Measurements from ENCODE around the gene FRMD4A. TPM values are rescaled to one million over a fixed set of nuclear protein-coding genes. Genes with fewer than 3 reads are reported as not detected.
A peak's percentile ranks its signal among the peaks of the same experiment; 100 is the strongest.

Gene FRMD4A
- total and polyA plus RNA-seq, 2 of the 4 experiments (the other 2 are of a cell fraction), result 30.3 to 68.8 TPM

DNA sequence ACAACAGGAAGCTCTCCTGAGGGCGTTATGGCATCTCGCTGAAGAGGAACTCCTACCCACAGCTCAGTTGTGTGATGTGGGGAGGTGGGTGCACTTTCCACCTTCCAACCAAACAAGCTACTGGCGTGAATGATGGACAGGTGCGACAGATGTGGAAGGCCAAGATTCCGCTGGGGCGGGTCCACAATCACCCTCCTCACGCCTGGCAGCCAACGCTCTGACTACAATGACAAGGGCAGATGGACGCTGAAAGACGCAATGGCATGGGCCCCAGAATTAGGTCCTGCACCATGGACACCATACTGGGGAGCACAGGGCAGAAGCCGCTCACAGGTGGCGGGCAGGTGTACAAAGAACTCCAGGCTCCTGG is 461.4 kb downstream of the FRMD4A start:
- no peak overlapping the region for H2BK15ac ChIP-seq (ENCODE audit: low read depth, low read length)
- H3K79me1 ChIP-seq (ENCODE audit: low read depth in 1 of 2, low read length in 2 of 2), result peaks cover 27 to 79% of the 10 kb centered on the region in 2 experiments
- no peak overlapping the region for H2BK20ac ChIP-seq (ENCODE audit: low read depth, low read length)
- peaks cover 17% of the 10 kb centered on the region for H3K9me1 ChIP-seq (ENCODE audit: insufficient read depth, low read length)
- no peak overlapping the region for H3K4me2 ChIP-seq (ENCODE audit: low read depth, low read length)
- H4K91ac ChIP-seq (ENCODE audit: insufficient read depth, low read depth, low read length), result no peak overlapping the region
- ChIA-PET POLR2A (ENCODE audit: unreplicated experiment) (no interaction called here), CTCF (interaction anchor here (1.0 kb wide), 1 partner anchor 33 kb away, joined by 3 read pairs; no protein-coding TSS in a partner anchor)
- no peak overlapping the region; the same call in 1 of the 2 replicates for H3K4ac ChIP-seq (ENCODE audit: low read depth, low read length)
- BruUV-seq (replicated peaks), result no TSS peak
- no peak overlapping the region for H2BK120ac ChIP-seq (ENCODE audit: low read depth, low read length)
- dilution Hi-C loops (cut with HindIII; ENCODE audit: low sequenced_read_pairs, unreplicated experiment), result no loop called here
- H3K23ac ChIP-seq (ENCODE audit: low read depth, low read length), result no peak overlapping the region
- no peak overlapping the region for H3K56ac ChIP-seq (ENCODE audit: extremely low read depth, insufficient read depth, low read length)
- H3K27me3 ChIP-seq (ENCODE audit: control insufficient read depth, insufficient read depth, low read length), result no peaks in the 10 kb centered on the region
- no peak overlapping the region for H3K9ac ChIP-seq (ENCODE audit: low read depth, low read length)
- H2AK5ac ChIP-seq (ENCODE audit: low read depth, low read length), result peak overlapping the region; percentile 7; the same call in 1 of the 2 replicates
- no peak overlapping the region for H4K5ac ChIP-seq (ENCODE audit: low read depth, low read length)
- intact Hi-C loops (cut with micrococcal nuclease), result no loop called here
- no peaks in the 10 kb centered on the region for H3K9me3 ChIP-seq (ENCODE audit: control insufficient read depth, insufficient read depth, low read length)
- H2BK5ac ChIP-seq (ENCODE audit: low read depth, low read length, poor library complexity, severe bottlenecking), result no peak overlapping the region
- no peak overlapping the region for H4K8ac ChIP-seq (ENCODE audit: low read depth in 2 of 2, low read length in 2 of 2)
- DNase-seq (no peak), ATAC-seq (ENCODE audit: low read depth) (no peak)
- H3K18ac ChIP-seq (ENCODE audit: low read depth, low read length), result no peak overlapping the region
- in situ Hi-C loops (cut with MboI; ENCODE audit: low sequenced_read_pairs), result no loop called here
- H3K27ac ChIP-seq (ENCODE audit: insufficient read depth, low read length), result no peak overlapping the region
- no peak overlapping the region for H2AFZ ChIP-seq (replicated peaks; ENCODE audit: low read length, poor library complexity)
- no peaks in the 10 kb centered on the region for H3K36me3 ChIP-seq (ENCODE audit: control insufficient read depth, insufficient read depth, low read length)
- no peak overlapping the region for H3K14ac ChIP-seq (replicated peaks; ENCODE audit: low read depth, low read length)
- TF ChIP-seq NFE2L2 (IDR thresholded peaks at IDR 0.05; ENCODE audit: low read depth, low read length), result no peak
- no peak for TF ChIP-seq MXI1 (IDR thresholded peaks at IDR 0.05; ENCODE audit: borderline replicate concordance, low read depth, low read length)
- no peak for TF ChIP-seq FOS (IDR thresholded peaks at IDR 0.05; ENCODE audit: low read depth, low read length)
- TF ChIP-seq RCOR1 (IDR thresholded peaks at IDR 0.05; ENCODE audit: insufficient replicate concordance, low read length), result no peak
- TF ChIP-seq, protein P1, sequence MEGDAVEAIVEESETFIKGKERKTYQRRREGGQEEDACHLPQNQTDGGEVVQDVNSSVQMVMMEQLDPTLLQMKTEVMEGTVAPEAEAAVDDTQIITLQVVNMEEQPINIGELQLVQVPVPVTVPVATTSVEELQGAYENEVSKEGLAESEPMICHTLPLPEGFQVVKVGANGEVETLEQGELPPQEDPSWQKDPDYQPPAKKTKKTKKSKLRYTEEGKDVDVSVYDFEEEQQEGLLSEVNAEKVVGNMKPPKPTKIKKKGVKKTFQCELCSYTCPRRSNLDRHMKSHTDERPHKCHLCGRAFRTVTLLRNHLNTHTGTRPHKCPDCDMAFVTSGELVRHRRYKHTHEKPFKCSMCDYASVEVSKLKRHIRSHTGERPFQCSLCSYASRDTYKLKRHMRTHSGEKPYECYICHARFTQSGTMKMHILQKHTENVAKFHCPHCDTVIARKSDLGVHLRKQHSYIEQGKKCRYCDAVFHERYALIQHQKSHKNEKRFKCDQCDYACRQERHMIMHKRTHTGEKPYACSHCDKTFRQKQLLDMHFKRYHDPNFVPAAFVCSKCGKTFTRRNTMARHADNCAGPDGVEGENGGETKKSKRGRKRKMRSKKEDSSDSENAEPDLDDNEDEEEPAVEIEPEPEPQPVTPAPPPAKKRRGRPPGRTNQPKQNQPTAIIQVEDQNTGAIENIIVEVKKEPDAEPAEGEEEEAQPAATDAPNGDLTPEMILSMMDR (conservative IDR thresholded peaks at IDR 0.05; ENCODE audit: low read depth, low read length), result no peak
- no peak for TF ChIP-seq RAD21 (IDR thresholded peaks at IDR 0.05; ENCODE audit: low read length)
- TF ChIP-seq MAFK (IDR thresholded peaks at IDR 0.05; ENCODE audit: low read depth, low read length), result no peak
- no peak for TF ChIP-seq CEBPB (IDR thresholded peaks at IDR 0.05; ENCODE audit: low read depth, low read length)
- no peak for TF ChIP-seq MAZ (IDR thresholded peaks at IDR 0.05; ENCODE audit: borderline replicate concordance, low read depth, low read length)
- TF ChIP-seq POLR2A (IDR thresholded peaks at IDR 0.05; ENCODE audit: low read depth, low read length), result no peak
- no peak for TF ChIP-seq CHD1 (IDR thresholded peaks at IDR 0.05; ENCODE audit: low read depth, low read length)
- no peaks in the 10 kb centered on the region for H4K20me1 ChIP-seq (ENCODE audit: insufficient read depth, low read length)
- H3K4me3 ChIP-seq (ENCODE audit: insufficient read depth, low read depth, low read length), result no peak overlapping the region
- 100% methylated on average over 4 of the region's 12 CpGs; no CpG with 5 or more reads in 1 of the 2 experiments for WGBS, 2 experiments (ENCODE audit: extremely low coverage in 2 of 2, insufficient read length in 1 of 2)
- peak overlapping the region; percentile 73 for H2AK9ac ChIP-seq (replicated peaks; ENCODE audit: low read depth, low read length, poor library complexity)
- peaks cover 10% of the 10 kb centered on the region for H3K4me1 ChIP-seq (ENCODE audit: control insufficient read depth, insufficient read depth, low read length)

Measured in IMR-90 (cell line).